ENCODE measurements around the gene ALOX5. TPM values are rescaled to one million over a fixed set of nuclear protein-coding genes. Genes with fewer than 3 reads are reported as not detected.
A peak's percentile ranks its signal among the peaks of the same experiment; 100 is the strongest.

Gene ALOX5
- total and polyA plus RNA-seq, 11 donors: 1.3 to 36.1 (median 5.8) TPM

GRCh38 chr10:45420453-45421192 is 46.6 kb downstream of the ALOX5 start:
- Histone ChIP-seq H3K27ac (peak overlapping the region; percentile 77 to 99 (median 92)), H3K4me3 (peak overlapping the region in 6 of 12 donors; percentile 59 to 77 (median 72)), H3K36me3 (no peaks in the 10 kb centered on the region), H3K9me3 (no peaks in the 10 kb centered on the region), H3K4me1 (peaks cover 5 to 72% (median 24%) of the 10 kb centered on the region in 12 donors), H3K27me3 (no peaks in the 10 kb centered on the region)
- intact Hi-C loops (cut with DNase I): loop anchor here in 2 of 10 donors (5.0 to 10.0 kb wide), 2 partner anchors 42 to 416 kb away; partner anchors contain the start of gene ZNF22 (in 1 of the 2)
- WGBS, 4 donors: 25 to 30% (median 28%) methylated on average over 16 of the region's 16 CpGs
- DNase-seq (peak; percentile 78 to 91 (median 87)), ATAC-seq (peak; percentile 11 to 61 (median 47))
- TF ChIP-seq CTCF (IDR thresholded peaks at IDR 0.05): no peak
- TF ChIP-seq POLR2A (IDR thresholded peaks at IDR 0.05): no peak

GRCh38 chr10:45421221-45422097 is 47.4 kb downstream of the ALOX5 start:
- 74 to 95% (median 84%) methylated on average over 5 to 7 of the region's 7 CpGs for WGBS, 4 donors
- Histone ChIP-seq H3K36me3 (no peaks in the 10 kb centered on the region), H3K4me3 (no peak overlapping the region), H3K27ac (peak overlapping the region in 8 of 12 donors; percentile 2 to 99 (median 96)), H3K27me3 (no peaks in the 10 kb centered on the region), H3K4me1 (peaks cover 5 to 76% (median 24%) of the 10 kb centered on the region in 12 donors), H3K9me3 (no peaks in the 10 kb centered on the region)
- TF ChIP-seq POLR2A (IDR thresholded peaks at IDR 0.05) (no peak), CTCF (IDR thresholded peaks at IDR 0.05) (no peak)
- ATAC-seq: no peak
- DNase-seq: no peak
- intact Hi-C loops (cut with DNase I): loop anchor here in 2 of 10 donors (5.0 to 10.0 kb wide), 2 partner anchors 41 to 417 kb away; partner anchors contain the start of gene ZNF22 (in 1 of the 2)

GRCh38 chr10:45422207-45422865 is 48.3 kb downstream of the ALOX5 start:
- Histone ChIP-seq H3K4me1 (peaks cover 5 to 72% (median 24%) of the 10 kb centered on the region in 12 donors), H3K4me3 (no peak overlapping the region), H3K36me3 (no peaks in the 10 kb centered on the region), H3K27ac (peak overlapping the region in 1 of 12 donors; percentile 99), H3K9me3 (no peaks in the 10 kb centered on the region), H3K27me3 (peaks cover 0 to 5% (median 0%) of the 10 kb centered on the region in 9 donors)
- TF ChIP-seq CTCF (IDR thresholded peaks at IDR 0.05): no peak
- TF ChIP-seq POLR2A (IDR thresholded peaks at IDR 0.05): no peak
- intact Hi-C loops (cut with DNase I): loop anchor here in 2 of 10 donors (5.0 to 10.0 kb wide), 2 partner anchors 40 to 418 kb away; partner anchors contain the start of gene ZNF22 (in 1 of the 2)
- DNase-seq (no peak), ATAC-seq (no peak)
- WGBS, 4 donors: 64 to 71% (median 68%) methylated on average over 4 to 6 of the region's 6 CpGs

All from heart left ventricle (tissue), 16 donors.